DOHH2 (cell line): ENCODE measurements around the gene PIRT.

Experiments
- CTCF ChIP-seq: fragments of 200-600 bp; sonication (generic); IDR thresholded peaks from one replicate; pipeline ENCODE4 v1.5.1; 2014; ENCODE audit warnings: antibody characterized with exemption, mild to moderate bottlenecking, low read depth, low read length; ENCODE audit not compliant: poor library complexity, severe bottlenecking
- EZH2phosphoT487 ChIP-seq: fragments of 200-600 bp; sonication (generic); IDR thresholded peaks from 2 replicates; pipeline ENCODE4 v1.6.1; 2017; ENCODE audit warnings: borderline replicate concordance, mild to moderate bottlenecking, antibody characterized with exemption, low read length, moderate library complexity, mixed read lengths

- TF ChIP-seq CTCF = no peak
- TF ChIP-seq EZH2phosphoT487 = no peak
These were observed 35.2 kb downstream of the PIRT start for GRCh38 chr17:10802496-10803284.
